Subcutaneous abdominal adipose tissue (tissue), 5 donors: Measurements from ENCODE around the gene TMEM138.

Experiments used
- H3K27ac ChIP-seq: one replicate; pipeline ENCODE4 v1.7.0; 2013; ENCODE audit warnings: low read depth, mild to moderate bottlenecking, inconsistent platforms, low read length, moderate library complexity
- H3K27me3 ChIP-seq, 5 donors: one replicate each; pipeline ENCODE4 v1.7.0; 2013; ENCODE audit warnings: low read length in 5 of 5, inconsistent platforms in 1 of 5; ENCODE audit not compliant: control insufficient read depth in 5 of 5, insufficient read depth in 4 of 5
- H3K36me3 ChIP-seq, 5 donors: one replicate each; pipeline ENCODE4 v1.7.0; 2013; ENCODE audit warnings: low read length in 5 of 5; ENCODE audit not compliant: control insufficient read depth in 5 of 5, insufficient read depth in 5 of 5
- H3K4me1 ChIP-seq, 5 donors: one replicate each; pipeline ENCODE4 v1.7.0; 2013; ENCODE audit warnings: low read length in 5 of 5, mild to moderate bottlenecking in 3 of 5, moderate library complexity in 1 of 5; ENCODE audit not compliant: control insufficient read depth in 5 of 5, insufficient read depth in 5 of 5
- H3K4me3 ChIP-seq, 5 donors: one replicate each; pipeline ENCODE4 v1.7.0; 2013; ENCODE audit warnings: low read length in 5 of 5, low read depth in 1 of 5
- H3K9ac ChIP-seq, 5 donors: one replicate each; pipeline ENCODE4 v1.7.0; 2013; ENCODE audit warnings: low read length in 5 of 5, mild to moderate bottlenecking in 4 of 5, moderate library complexity in 3 of 5
- H3K9me3 ChIP-seq, 5 donors: one replicate each; pipeline ENCODE4 v1.7.0; 2013; ENCODE audit warnings: low read length in 5 of 5; ENCODE audit not compliant: control insufficient read depth in 5 of 5
- donor health status: healthy.
- donor health status: healthy.
- donor health status: healthy.
- donor health status: healthy.
- donor health status: healthy.

TMEM138 gene

DNA sequence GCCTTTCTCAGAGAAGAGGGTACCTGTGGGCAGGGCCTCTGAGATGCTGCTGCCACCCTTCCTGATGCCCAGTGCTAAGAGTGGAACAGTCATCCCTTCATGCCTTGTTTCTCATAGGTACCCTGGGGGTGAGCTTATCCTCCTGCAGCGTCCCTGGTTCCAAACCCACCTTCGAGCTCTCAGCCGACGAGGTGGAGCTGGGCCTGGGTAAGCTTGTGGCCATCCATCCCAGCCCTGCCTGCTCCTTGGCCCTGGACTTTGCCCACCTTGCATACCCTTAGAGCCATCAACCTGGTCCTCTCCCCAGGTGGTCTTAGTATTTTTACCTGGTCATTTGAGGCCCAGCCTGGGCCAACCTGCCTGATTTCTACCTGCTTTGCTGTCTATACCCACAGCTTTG lies 20.5 kb upstream of the TMEM138 start:
- Histone ChIP-seq H3K27ac (no peak overlapping the region), H3K9ac (no peak overlapping the region), H3K4me3 (no peak overlapping the region), H3K27me3 (no peaks in the 10 kb centered on the region), H3K9me3 (no peaks in the 10 kb centered on the region), H3K4me1 (peaks cover 0 to 10% (median 7%) of the 10 kb centered on the region in 5 donors), H3K36me3 (peaks cover 0 to 63% (median 26%) of the 10 kb centered on the region in 5 donors)

DNA sequence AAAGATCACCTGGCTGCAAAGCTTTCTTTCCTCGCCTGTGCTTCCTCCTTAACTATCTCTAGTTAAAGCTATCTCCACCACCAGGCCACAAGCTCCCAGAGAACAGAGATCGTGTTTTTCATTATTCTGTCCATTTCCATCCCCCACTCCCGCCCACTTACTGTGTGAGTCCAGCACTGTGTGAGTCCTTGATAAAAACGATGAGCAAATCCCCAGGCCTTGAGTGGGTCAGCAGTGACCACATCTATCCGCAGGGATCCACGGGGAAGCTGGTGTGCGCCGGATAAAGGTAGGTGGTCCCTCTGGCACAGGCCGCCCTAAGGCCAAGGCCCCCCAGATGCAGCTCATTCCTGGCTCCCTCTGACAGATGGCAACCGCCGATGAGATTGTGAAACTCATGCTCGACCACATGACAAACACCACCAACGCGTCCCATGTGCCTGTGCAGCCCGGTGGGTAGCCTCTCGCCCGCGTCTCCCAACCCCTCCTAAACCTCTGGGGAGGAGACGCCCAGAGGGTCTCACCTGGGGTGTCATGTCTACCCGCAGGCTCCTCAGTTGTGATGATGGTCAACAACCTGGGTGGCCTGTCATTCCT lies 19.9 kb upstream of the TMEM138 start:
- no peaks in the 10 kb centered on the region for H3K27me3 ChIP-seq
- no peaks in the 10 kb centered on the region for H3K9me3 ChIP-seq
- H3K4me1 ChIP-seq = peaks cover 0 to 9% (median 7%) of the 10 kb centered on the region in 5 donors
- H3K27ac ChIP-seq = no peak overlapping the region
- no peak overlapping the region for H3K9ac ChIP-seq
- H3K36me3 ChIP-seq = peaks cover 0 to 68% (median 26%) of the 10 kb centered on the region in 5 donors
- H3K4me3 ChIP-seq = no peak overlapping the region

DNA sequence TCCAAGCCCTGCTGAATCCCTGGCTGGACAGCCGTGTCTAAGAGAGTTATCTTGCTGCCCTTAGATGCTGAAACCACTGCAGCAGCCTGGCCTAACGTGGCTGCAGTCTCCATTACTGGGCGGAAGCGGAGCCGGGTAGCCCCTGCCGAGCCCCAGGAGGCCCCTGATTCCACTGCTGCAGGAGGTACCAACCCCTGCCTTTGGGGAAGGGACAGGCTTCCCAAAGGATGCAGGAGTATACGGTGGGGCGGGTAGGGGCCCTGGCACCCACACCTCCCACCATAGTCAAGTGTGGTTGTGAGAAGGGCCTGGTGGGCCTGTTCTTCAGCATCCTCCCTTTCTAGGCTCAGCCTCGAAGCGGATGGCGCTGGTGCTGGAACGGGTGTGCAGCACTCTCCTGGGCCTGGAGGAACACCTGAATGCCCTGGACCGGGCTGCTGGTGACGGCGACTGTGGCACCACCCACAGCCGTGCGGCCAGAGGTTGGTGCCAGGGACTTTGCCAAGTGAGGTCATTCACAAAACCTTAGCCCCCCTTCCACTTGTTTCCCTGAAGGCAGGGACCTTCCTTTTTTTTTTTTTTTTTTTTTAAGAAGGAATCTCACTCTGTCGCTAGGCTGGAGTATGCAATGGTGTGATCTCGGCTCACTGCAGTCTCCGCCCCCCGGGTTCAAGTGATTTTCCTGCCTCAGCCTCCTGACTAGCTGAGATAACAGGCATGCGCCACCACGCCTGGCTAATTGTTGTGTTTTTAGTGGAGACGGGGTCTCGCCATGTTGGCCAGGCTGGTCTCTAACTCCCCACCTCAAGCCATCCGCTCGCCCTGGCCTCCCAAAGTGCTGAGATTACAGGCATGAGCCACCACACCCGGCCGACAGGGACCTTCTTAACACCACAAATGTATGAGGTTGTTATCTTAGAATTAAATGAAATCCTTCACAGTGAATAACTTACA lies 18.1 kb upstream of the TMEM138 start:
- no peaks in the 10 kb centered on the region for H3K27me3 ChIP-seq
- no peak overlapping the region for H3K9ac ChIP-seq
- no peak overlapping the region for H3K4me3 ChIP-seq
- H3K27ac ChIP-seq = no peak overlapping the region
- H3K9me3 ChIP-seq = no peaks in the 10 kb centered on the region
- H3K4me1 ChIP-seq = peaks cover 0 to 9% (median 3%) of the 10 kb centered on the region in 5 donors
- H3K36me3 ChIP-seq = peaks cover 0 to 74% (median 37%) of the 10 kb centered on the region in 5 donors

DNA sequence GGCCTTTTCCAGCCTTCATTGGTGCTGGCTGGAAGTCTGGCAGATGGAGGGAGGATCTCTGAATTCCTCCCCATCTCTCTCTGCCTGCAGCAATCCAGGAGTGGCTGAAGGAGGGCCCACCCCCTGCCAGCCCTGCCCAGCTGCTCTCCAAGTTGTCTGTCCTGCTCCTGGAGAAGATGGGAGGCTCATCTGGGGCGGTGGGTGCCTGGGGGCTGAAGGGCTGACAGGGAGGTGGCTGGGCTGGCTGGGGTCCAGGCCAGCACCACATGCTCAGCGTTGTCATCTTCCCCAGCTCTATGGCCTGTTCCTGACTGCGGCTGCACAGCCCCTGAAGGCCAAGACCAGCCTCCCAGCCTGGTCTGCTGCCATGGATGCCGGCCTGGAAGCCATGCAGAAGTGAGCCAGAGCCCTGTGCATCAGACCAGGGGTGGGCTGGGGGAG lies 17.0 kb upstream of the TMEM138 start:
- no peak overlapping the region for H3K27ac ChIP-seq
- no peaks in the 10 kb centered on the region for H3K27me3 ChIP-seq
- no peaks in the 10 kb centered on the region for H3K9me3 ChIP-seq
- H3K36me3 ChIP-seq = peaks cover 0 to 79% (median 44%) of the 10 kb centered on the region in 5 donors
- H3K4me1 ChIP-seq = peaks cover 0 to 8% (median 3%) of the 10 kb centered on the region in 5 donors
- H3K9ac ChIP-seq = peak overlapping the region in 1 of 5 donors; percentile 10
- no peak overlapping the region for H3K4me3 ChIP-seq

DNA sequence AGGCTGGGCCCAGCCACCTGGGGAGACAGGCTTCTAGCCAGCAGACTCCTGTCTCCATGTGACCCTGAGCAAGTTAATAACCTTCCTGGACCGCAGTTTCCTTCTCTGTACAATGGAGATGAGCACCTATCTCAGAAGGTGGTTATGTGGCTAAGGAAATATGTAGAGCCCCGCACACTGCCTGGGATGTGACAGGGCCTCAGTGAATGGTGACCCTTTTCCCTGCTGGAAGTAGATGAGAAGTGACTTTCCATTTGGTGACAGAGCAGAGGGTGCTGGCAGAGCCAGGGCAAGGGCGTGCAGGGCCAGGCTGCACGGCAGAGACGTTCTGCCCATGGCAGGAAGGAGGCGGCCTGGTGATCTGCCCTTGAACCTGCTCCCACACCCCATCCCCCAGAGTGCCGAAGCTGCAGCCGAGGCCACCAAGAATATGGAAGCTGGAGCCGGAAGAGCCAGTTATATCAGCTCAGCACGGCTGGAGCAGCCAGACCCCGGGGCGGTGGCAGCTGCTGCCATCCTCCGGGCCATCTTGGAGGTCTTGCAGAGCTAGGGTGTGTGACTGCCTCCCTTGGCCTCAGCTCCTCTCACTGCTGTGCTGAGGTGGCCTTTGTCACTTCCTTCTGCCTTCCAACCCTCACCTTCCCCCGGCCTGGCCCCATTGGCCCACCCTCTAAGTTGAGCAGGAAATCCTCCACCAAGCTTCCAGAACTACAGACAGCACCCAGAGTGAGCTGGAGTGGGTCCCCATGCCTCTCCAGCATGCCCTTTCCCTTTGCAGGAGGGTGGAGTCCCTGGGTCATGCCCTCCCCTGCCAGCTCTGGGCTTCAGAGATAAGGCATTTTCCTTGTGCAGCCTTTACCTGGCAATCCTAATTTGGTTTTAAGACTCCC lies 16.0 kb upstream of the TMEM138 start:
- peaks cover 0 to 88% (median 53%) of the 10 kb centered on the region in 5 donors for H3K36me3 ChIP-seq
- no peaks in the 10 kb centered on the region for H3K27me3 ChIP-seq
- H3K4me1 ChIP-seq = peaks cover 0 to 8% (median 3%) of the 10 kb centered on the region in 5 donors
- H3K9me3 ChIP-seq = no peaks in the 10 kb centered on the region
- no peak overlapping the region for H3K4me3 ChIP-seq
- H3K9ac ChIP-seq = no peak overlapping the region
- H3K27ac ChIP-seq = no peak overlapping the region

DNA sequence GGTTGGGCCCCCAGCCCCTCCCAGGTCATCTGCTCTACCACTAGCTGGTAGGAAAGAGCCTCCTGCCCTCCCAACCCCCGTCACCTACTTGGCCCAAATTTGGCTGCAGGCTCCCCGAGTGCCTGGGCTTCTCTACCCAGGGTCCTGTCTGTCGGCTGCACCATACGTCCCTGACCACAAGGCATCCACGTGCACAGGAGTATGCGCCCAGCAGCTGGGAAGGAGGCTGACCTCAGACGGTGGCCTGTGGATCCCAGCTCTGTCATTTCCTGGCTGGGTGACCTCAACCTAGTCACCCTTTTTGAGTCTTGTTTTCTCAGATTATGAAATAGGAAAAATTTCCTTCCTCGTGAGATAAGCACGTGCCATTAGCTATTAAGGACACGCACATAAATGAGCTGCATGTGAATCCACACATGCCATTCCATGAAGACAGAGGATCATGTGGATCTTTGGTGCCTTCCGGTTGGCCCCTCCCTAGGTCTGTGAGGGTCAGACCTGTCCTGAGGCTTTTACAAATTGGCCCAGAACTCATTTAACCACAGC lies 14.2 kb upstream of the TMEM138 start:
- Histone ChIP-seq H3K36me3 (peaks cover 0 to 89% (median 54%) of the 10 kb centered on the region in 5 donors), H3K27me3 (no peaks in the 10 kb centered on the region), H3K27ac (no peak overlapping the region), H3K4me1 (peaks cover 0 to 12% (median 8%) of the 10 kb centered on the region in 5 donors), H3K9me3 (no peaks in the 10 kb centered on the region), H3K9ac (no peak overlapping the region), H3K4me3 (no peak overlapping the region)

DNA sequence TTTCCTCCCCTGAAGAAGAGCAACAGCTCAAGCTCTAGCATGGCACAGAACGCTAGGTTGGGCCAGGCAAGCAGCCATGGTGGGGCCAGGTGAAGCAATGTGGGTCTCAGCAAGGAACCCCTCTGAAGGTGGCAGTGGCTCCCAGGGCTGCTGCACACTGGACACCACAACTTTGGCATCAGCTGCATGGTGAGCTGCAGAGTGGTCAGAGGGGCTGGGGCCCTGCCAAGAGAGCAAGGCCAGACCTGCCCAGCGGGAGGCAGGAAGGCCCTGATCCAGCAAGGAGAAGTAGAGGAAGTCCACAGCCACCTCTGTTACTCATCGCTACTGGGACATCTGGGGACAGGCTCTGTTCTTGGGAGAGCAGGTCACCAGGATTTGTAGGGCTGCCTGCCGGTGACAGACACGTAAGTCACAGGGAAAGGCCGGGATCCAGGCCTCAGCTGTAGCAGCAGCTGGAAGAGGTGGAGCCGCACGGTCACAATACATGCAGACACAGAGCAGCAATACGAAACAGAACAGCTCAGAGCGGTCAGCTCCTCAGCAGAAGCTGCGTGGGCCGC lies 12.9 kb upstream of the TMEM138 start:
- no peak overlapping the region for H3K9ac ChIP-seq
- H3K27me3 ChIP-seq = no peaks in the 10 kb centered on the region
- no peak overlapping the region for H3K4me3 ChIP-seq
- H3K27ac ChIP-seq = no peak overlapping the region
- H3K4me1 ChIP-seq = peaks cover 0 to 12% (median 8%) of the 10 kb centered on the region in 5 donors
- H3K9me3 ChIP-seq = no peaks in the 10 kb centered on the region
- H3K36me3 ChIP-seq = peaks cover 0 to 90% (median 61%) of the 10 kb centered on the region in 5 donors

DNA sequence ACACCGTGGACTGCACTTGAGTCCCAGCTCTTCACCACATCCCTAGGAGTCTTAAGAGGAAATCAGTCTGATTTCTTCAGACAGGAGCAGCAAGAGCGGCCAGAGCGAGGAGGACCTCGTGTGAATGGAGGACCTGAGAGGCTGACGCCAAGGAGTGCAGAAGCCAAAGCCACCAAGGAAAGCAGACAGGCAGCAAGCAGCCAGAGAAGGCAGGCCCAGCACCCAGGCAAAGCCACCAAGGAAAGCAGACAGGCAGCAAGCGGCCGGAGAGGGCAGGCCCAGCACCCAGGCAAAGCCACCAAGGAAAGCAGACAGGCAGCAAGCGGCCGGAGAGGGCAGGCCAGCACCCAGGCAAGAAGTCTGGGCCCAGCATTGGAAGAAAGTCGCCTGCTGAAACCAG lies 12.3 kb upstream of the TMEM138 start:
- no peak overlapping the region for H3K27ac ChIP-seq
- no peaks in the 10 kb centered on the region for H3K9me3 ChIP-seq
- H3K27me3 ChIP-seq = no peaks in the 10 kb centered on the region
- H3K4me3 ChIP-seq = no peak overlapping the region
- no peak overlapping the region for H3K9ac ChIP-seq
- peaks cover 0 to 88% (median 64%) of the 10 kb centered on the region in 5 donors for H3K36me3 ChIP-seq
- H3K4me1 ChIP-seq = peaks cover 0 to 12% (median 8%) of the 10 kb centered on the region in 5 donors

DNA sequence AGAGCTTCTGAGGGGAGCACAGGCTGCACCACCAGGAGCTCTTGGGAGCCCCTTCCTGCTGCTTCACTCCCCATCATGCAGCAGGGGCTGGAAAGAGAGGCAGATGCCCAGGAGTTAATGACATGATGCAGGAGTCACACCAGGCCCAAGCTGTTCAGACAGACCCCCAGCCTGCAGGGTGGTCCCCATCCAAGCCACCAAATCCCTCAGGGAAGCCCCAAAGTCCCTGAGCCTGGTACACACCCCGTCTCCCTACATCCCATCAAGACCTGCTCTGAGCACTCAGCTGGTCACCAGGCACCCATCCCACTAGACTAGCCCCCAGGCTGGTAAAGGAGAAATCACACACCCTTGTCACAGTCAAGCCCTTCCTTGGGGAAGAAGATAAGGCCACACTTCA lies 11.8 kb upstream of the TMEM138 start:
- H3K9ac ChIP-seq = peak overlapping the region in 1 of 5 donors; percentile 38
- H3K4me1 ChIP-seq = peaks cover 0 to 12% (median 8%) of the 10 kb centered on the region in 5 donors
- H3K27me3 ChIP-seq = no peaks in the 10 kb centered on the region
- H3K9me3 ChIP-seq = no peaks in the 10 kb centered on the region
- no peak overlapping the region for H3K4me3 ChIP-seq
- H3K27ac ChIP-seq = no peak overlapping the region
- peaks cover 0 to 84% (median 63%) of the 10 kb centered on the region in 5 donors for H3K36me3 ChIP-seq
